Astrocyte (in vitro differentiated cells and primary cell): ENCODE results near the gene CKS1B. TPM values are rescaled to one million over a fixed set of nuclear protein-coding genes. Genes with fewer than 3 reads are reported as not detected.

ENCODE experiments used
- DNase-seq: peaks from one replicate; pipeline ENCODE4 v3.0.0-alpha.2; 2010; ENCODE audit warnings: low read depth
- FAIRE-seq: peaks from 2 replicates; lab custom pipeline; 2011; peaks lifted over from hg19 to GRCh38; lab: Jason Lieb, UNC
- H2AFZ ChIP-seq: 2 replicates; pipeline ENCODE4 v1.6.0; 2012; ENCODE audit warnings: low read depth, low read length, inconsistent platforms
- H3K27ac ChIP-seq: 2 replicates; pipeline ENCODE4 v1.5.1; 2011; ENCODE audit warnings: low read depth, low read length, inconsistent platforms
- H3K27me3 ChIP-seq: 2 replicates; pipeline ENCODE4 v1.6.0; 2011; ENCODE audit warnings: low read length, inconsistent platforms; ENCODE audit not compliant: insufficient read depth
- H3K36me3 ChIP-seq: 2 replicates; pipeline ENCODE4 v1.5.1; 2011; ENCODE audit warnings: low read length, inconsistent platforms; ENCODE audit not compliant: insufficient read depth
- H3K4me1 ChIP-seq: 2 replicates; pipeline ENCODE4 v1.5.1; 2011; ENCODE audit warnings: low read length, inconsistent platforms; ENCODE audit not compliant: insufficient read depth
- H3K4me2 ChIP-seq: 2 replicates; pipeline ENCODE4 v1.6.0; 2012; ENCODE audit warnings: low read length, inconsistent platforms
- H3K4me3 ChIP-seq: 2 replicates; pipeline ENCODE4 v1.5.1; 2011; ENCODE audit warnings: low read depth, mild to moderate bottlenecking, low read length, inconsistent platforms; ENCODE audit not compliant: insufficient read depth
- H3K79me2 ChIP-seq: 2 replicates; pipeline ENCODE4 v1.6.0; 2012; ENCODE audit warnings: mild to moderate bottlenecking, low read length, inconsistent platforms; ENCODE audit not compliant: insufficient read depth
- H3K9ac ChIP-seq: 2 replicates; pipeline ENCODE4 v1.6.0; 2012; ENCODE audit warnings: mild to moderate bottlenecking, low read length, inconsistent platforms
- H3K9me3 ChIP-seq: 2 replicates; pipeline ENCODE4 v1.5.1; 2012; ENCODE audit warnings: low read depth, mild to moderate bottlenecking, low read length, inconsistent platforms; ENCODE audit not compliant: insufficient read depth
- H4K20me1 ChIP-seq: 2 replicates; pipeline ENCODE4 v1.6.0; 2012; ENCODE audit warnings: low read length, inconsistent platforms; ENCODE audit not compliant: insufficient read depth
- H3K27ac Mint-ChIP-seq: one replicate; pipeline ENCODE4 v1.8.0; 2021; ENCODE audit warnings: mild to moderate bottlenecking, mixed read lengths; ENCODE audit not compliant: unreplicated experiment
- H3K27me3 Mint-ChIP-seq: one replicate; pipeline ENCODE4 v1.8.0; 2021; ENCODE audit warnings: low read depth, mixed read lengths; ENCODE audit not compliant: unreplicated experiment
- H3K36me3 Mint-ChIP-seq: one replicate; pipeline ENCODE4 v1.8.0; 2021; ENCODE audit warnings: low read depth, mixed read lengths; ENCODE audit not compliant: unreplicated experiment
- H3K4me1 Mint-ChIP-seq: one replicate; pipeline ENCODE4 v1.8.0; 2021; ENCODE audit warnings: low read depth, mixed read lengths; ENCODE audit not compliant: unreplicated experiment
- H3K4me3 Mint-ChIP-seq: one replicate; pipeline ENCODE4 v1.8.0; 2021; ENCODE audit warnings: mild to moderate bottlenecking, moderate library complexity, mixed read lengths; ENCODE audit not compliant: unreplicated experiment
- H3K9me3 Mint-ChIP-seq: one replicate; pipeline ENCODE4 v1.8.0; 2021; ENCODE audit warnings: mild to moderate bottlenecking, mixed read lengths; ENCODE audit not compliant: unreplicated experiment
- CTCF ChIP-seq: IDR thresholded peaks from 2 replicates; pipeline ENCODE4 v1.5.1; 2011; ENCODE audit warnings: low read depth, mild to moderate bottlenecking, inconsistent platforms, low read length, moderate library complexity; ENCODE audit not compliant: insufficient read depth
- EZH2 ChIP-seq: IDR thresholded peaks from 2 replicates; pipeline ENCODE4 v1.6.1; 2012; ENCODE audit warnings: mild to moderate bottlenecking, low read length, inconsistent platforms; ENCODE audit not compliant: insufficient read depth
- total RNA-seq: library from RNA; stranded (reverse); gene quantifications from 2 replicates; pipeline ENCODE4 v1.2.1, GENCODE V29; 2021

The CKS1B gene
- total RNA-seq, 1 donor from 2014 or later, result 37.9 TPM

GRCh38 chr1:154945962-154946850 is 28.3 kb upstream of the CKS1B start:
- H3K36me3 Mint-ChIP-seq, result peaks cover 13% of the 10 kb centered on the region
- no peaks in the 10 kb centered on the region for H3K27me3 Mint-ChIP-seq
- no peaks in the 10 kb centered on the region for H3K4me1 ChIP-seq
- H2AFZ ChIP-seq, result no peak overlapping the region
- no peaks in the 10 kb centered on the region for H3K27me3 ChIP-seq
- no peak overlapping the region for H3K4me3 Mint-ChIP-seq
- no peak overlapping the region for H3K27ac ChIP-seq
- FAIRE-seq, result no peak
- peaks cover 18% of the 10 kb centered on the region for H4K20me1 ChIP-seq
- DNase-seq, result no peak
- H3K36me3 ChIP-seq, result peaks cover 4% of the 10 kb centered on the region
- TF ChIP-seq CTCF (no peak), EZH2 (no peak)
- no peaks in the 10 kb centered on the region for H3K79me2 ChIP-seq
- H3K4me1 Mint-ChIP-seq, result peaks cover 16% of the 10 kb centered on the region
- H3K9me3 ChIP-seq, result no peaks in the 10 kb centered on the region
- H3K27ac Mint-ChIP-seq, result no peak overlapping the region
- H3K9me3 Mint-ChIP-seq, result no peaks in the 10 kb centered on the region
- no peak overlapping the region for H3K4me2 ChIP-seq
- no peak overlapping the region for H3K4me3 ChIP-seq
- H3K9ac ChIP-seq, result no peak overlapping the region

GRCh38 chr1:154948079-154948478 is 26.4 kb upstream of the CKS1B start:
- Histone ChIP-seq H3K4me2 (no peak overlapping the region), H3K4me1 (no peaks in the 10 kb centered on the region), H3K9ac (no peak overlapping the region), H3K36me3 (peaks cover 4% of the 10 kb centered on the region), H4K20me1 (peaks cover 29% of the 10 kb centered on the region), H3K9me3 (no peaks in the 10 kb centered on the region), H3K79me2 (peaks cover 5% of the 10 kb centered on the region), H2AFZ (no peak overlapping the region), H3K27me3 (no peaks in the 10 kb centered on the region), H3K4me3 (no peak overlapping the region), H3K27ac (no peak overlapping the region)
- FAIRE-seq (no peak), DNase-seq (no peak)
- TF ChIP-seq EZH2 (no peak), CTCF (no peak)
- no peaks in the 10 kb centered on the region for H3K27me3 Mint-ChIP-seq
- no peak overlapping the region for H3K4me3 Mint-ChIP-seq
- peaks cover 12% of the 10 kb centered on the region for H3K4me1 Mint-ChIP-seq
- no peaks in the 10 kb centered on the region for H3K9me3 Mint-ChIP-seq
- H3K36me3 Mint-ChIP-seq, result peaks cover 18% of the 10 kb centered on the region
- no peak overlapping the region for H3K27ac Mint-ChIP-seq
